ENCODE results near the gene LPCAT4.
"Not testable (repeated sequence)": the region's sequence is repeated elsewhere in the genome, so short reads cannot be mapped to it uniquely, and the experiment has no call there.

LPCAT4 gene

GRCh38 chr15:34364041-34364440, 3.0 kb downstream of the LPCAT4 start:
- DNase-seq (ENCODE audit: low read depth, low spot score): no peak

GRCh38 chr15:34362047-34362773, 4.8 kb downstream of the LPCAT4 start:
- DNase-seq (ENCODE audit: low read depth, low spot score): no peak

GRCh38 chr15:34361278-34361677, 5.7 kb downstream of the LPCAT4 start:
- DNase-seq (ENCODE audit: low read depth, low spot score): no peak

- DNase-seq (ENCODE audit: low read depth, low spot score): no peak
Observed at GRCh38 chr15:34360298-34360697, 6.7 kb downstream of the LPCAT4 start.

- DNase-seq (ENCODE audit: low read depth, low spot score): no peak
Observed at GRCh38 chr15:34359416-34359815, 7.6 kb downstream of the LPCAT4 start.

GRCh38 chr15:34358948-34359347, 8.0 kb downstream of the LPCAT4 start:
- DNase-seq (ENCODE audit: low read depth, low spot score): no peak

- no peak for DNase-seq (ENCODE audit: low read depth, low spot score)
Observed at GRCh38 chr15:34358367-34358766, 8.6 kb downstream of the LPCAT4 start.

- no peak for DNase-seq (ENCODE audit: low read depth, low spot score)
Observed at GRCh38 chr15:34357653-34358052, 9.3 kb downstream of the LPCAT4 start.

- DNase-seq (ENCODE audit: low read depth, low spot score): no peak
Observed at GRCh38 chr15:34355241-34355640, 11.8 kb downstream of the LPCAT4 start.

GRCh38 chr15:34354286-34354685, 12.7 kb downstream of the LPCAT4 start:
- no peak for DNase-seq (ENCODE audit: low read depth, low spot score)

- no peak for DNase-seq (ENCODE audit: low read depth, low spot score)
Observed at GRCh38 chr15:34353627-34354026, 13.4 kb downstream of the LPCAT4 start.

- DNase-seq (ENCODE audit: low read depth, low spot score): not testable (repeated sequence)
Observed at GRCh38 chr15:34352996-34353395, 14.0 kb downstream of the LPCAT4 start.

- DNase-seq (ENCODE audit: low read depth, low spot score): no peak
Observed at GRCh38 chr15:34349769-34350168, 17.2 kb downstream of the LPCAT4 start.

- no peak for DNase-seq (ENCODE audit: low read depth, low spot score)
Observed at GRCh38 chr15:34348735-34349300, 18.2 kb downstream of the LPCAT4 start.

GRCh38 chr15:34347951-34348638, 18.9 kb downstream of the LPCAT4 start:
- no peak for DNase-seq (ENCODE audit: low read depth, low spot score)

GRCh38 chr15:34342737-34343575, 24.0 kb downstream of the LPCAT4 start, which contains the start of the genes NOP10 and NUTM1:
Gene NOP10 (minus strand): TSS chr15:34343136. CDS start chr15:34343073, 63 bp downstream.
Gene NUTM1 (plus strand): TSS chr15:34343315. CDS start chr15:34343697, 382 bp downstream.
- no peak for DNase-seq (ENCODE audit: low read depth, low spot score)

GRCh38 chr15:34342213-34342736, 24.7 kb downstream of the LPCAT4 start:
- DNase-seq (ENCODE audit: low read depth, low spot score): not testable (repeated sequence)

- no peak for DNase-seq (ENCODE audit: low read depth, low spot score)
Observed at GRCh38 chr15:34341381-34342212, 25.4 kb downstream of the LPCAT4 start.

- DNase-seq (ENCODE audit: low read depth, low spot score): no peak
Observed at GRCh38 chr15:34339946-34340345, 27.1 kb downstream of the LPCAT4 start.

- no peak for DNase-seq (ENCODE audit: low read depth, low spot score)
Observed at GRCh38 chr15:34338347-34338746, 28.6 kb downstream of the LPCAT4 start.

Data from iPS DF 19.7 (cell line).